Ovary (tissue), 9 donors: ENCODE measurements around the gene NOS1. TPM values are rescaled to one million over a fixed set of nuclear protein-coding genes. Genes with fewer than 3 reads are reported as not detected.

ENCODE experiments used
- DNase-seq, 5 donors: peaks; one replicate each; pipeline ENCODE4 v3.0.0-alpha.2; 2019 to 2020
- H3K27ac ChIP-seq, 2 donors: fragments of 200-600 bp; one replicate each; pipeline versions ENCODE4 v1.5.1 to v1.8.0; 2019 to 2022
- H3K27me3 ChIP-seq: fragments of 200-600 bp; one replicate; pipeline ENCODE4 v1.8.0; 2022
- H3K36me3 ChIP-seq: fragments of 200-600 bp; sonication (generic); one replicate; pipeline ENCODE4 v1.5.1; 2019
- H3K4me1 ChIP-seq: one replicate; pipeline ENCODE4 v1.8.1; 2013; ENCODE audit warnings: mild to moderate bottlenecking, moderate library complexity; ENCODE audit not compliant: insufficient read depth
- H3K4me3 ChIP-seq: fragments of 200-600 bp; sonication (generic); one replicate; pipeline ENCODE4 v1.5.1; 2017
- H3K9me3 ChIP-seq, 2 donors: fragments of 200-600 bp in 1 of 2; sonication (generic) in 1 of 2; one replicate each; pipeline versions ENCODE4 v1.5.1 to v1.8.1; 2013 to 2019; ENCODE audit warnings: mild to moderate bottlenecking in 1 of 2, moderate library complexity in 1 of 2
- EP300 ChIP-seq: sonication (generic); formaldehyde crosslinking; IDR thresholded peaks from one replicate; pipeline ENCODE4 v1.6.1; 2017; ENCODE audit warnings: antibody characterized with exemption
- POLR2A ChIP-seq: fragments of 450-650 bp; IDR thresholded peaks from one replicate; pipeline ENCODE4 v1.6.1; 2017; ENCODE audit warnings: antibody characterized with exemption, mild to moderate bottlenecking, moderate library complexity
- WGBS, 3 donors: extraction: QIAGEN DNeasy Blood & Tissue Kit in 1 of 3; methylation state at CpG; one replicate each; pipeline versions ENCODE4 v1.1.5 to v1.1.7; 2013 to 2017; 5-methylcytosine and 5-hydroxymethylcytosine counted together
- intact Hi-C, 4 donors: fragments of 100-400 bp; cut with DNase I; formaldehyde crosslinking; loops; one replicate each; pipeline versions ENCODE4 v1.11.0 to v1.15.1; 2022 to 2023
- polyA plus RNA-seq, 2 donors: library from polyadenylated mRNA; stranded (reverse); fragments of 200-250 nt in 1 of 2; fragments of 350-450 nt in 1 of 2; fragmentation: Illumina TruSeq in 1 of 2; extraction: RNeasy Lipid Tissue Mini Kit (QIAGEN cat#74804) in 1 of 2; gene quantifications; one replicate each; pipeline ENCODE4 v1.2.3, GENCODE V29; 2013 to 2014
- total RNA-seq, 7 donors: library from RNA; depleted of rRNA in 2 of 7; stranded (reverse); fragments of >200 nt in 2 of 7; fragmentation: NEBNext Ultra II Directional in 3 of 7; extraction: Animal tissue kit (Norgen Biotek cat#: 25700) in 3 of 7; gene quantifications; one replicate each; pipeline versions ENCODE4 v1.1.0 to v1.2.4, GENCODE V29; 2016 to 2023
- TF ChIP-seq, protein P1 (sequence below), 3 donors: fragments of 450-650 bp in 2 of 3; fragments of 200-600 bp in 1 of 3; IDR thresholded peaks; one replicate each; pipeline versions ENCODE4 v1.5.1 to v1.8.0; 2016 to 2022; ENCODE audit warnings: antibody characterized with exemption in 3 of 3, mild to moderate bottlenecking in 1 of 3
- donor health status: DM: no; HTN: no; CAD: no; lungs with moderate emphysema.
- donor health status: DM: no; HTN: no; CAD: no.
- donor health status: Bipolar disorder and iron deficiency.
- donor health status: DM: yes; HTN: yes; CAD: no.
- donor health status: DM: no; HTN: no; CAD: no.
- donor health status: DM: yes; HTN: yes; CAD: no.

The NOS1 gene
- total and polyA plus RNA-seq, 9 donors: 0.05 to 0.48 (median 0.22) TPM

DNA sequence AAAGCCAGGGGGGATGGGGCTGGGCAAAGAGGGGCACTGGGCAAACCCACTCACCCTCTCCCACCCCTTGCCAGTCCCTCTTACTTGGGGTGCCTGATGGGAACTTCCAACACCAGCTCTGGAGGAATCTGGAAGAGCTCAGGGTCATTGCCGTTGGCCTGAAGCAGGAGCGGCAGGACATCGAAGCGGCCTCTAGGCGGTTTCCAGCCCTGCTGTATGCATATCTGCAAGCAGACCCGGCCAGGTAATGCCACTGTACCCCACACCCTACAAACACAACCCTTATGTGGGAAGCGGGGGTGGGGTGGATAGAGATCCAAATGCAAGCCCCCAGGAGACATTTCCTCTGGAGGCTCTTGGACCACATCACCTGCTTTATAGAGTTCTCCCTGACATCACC lies 83.6 kb downstream of the NOS1 start:
- TF ChIP-seq EP300 (no peak), POLR2A (no peak)
- TF ChIP-seq, protein P1, sequence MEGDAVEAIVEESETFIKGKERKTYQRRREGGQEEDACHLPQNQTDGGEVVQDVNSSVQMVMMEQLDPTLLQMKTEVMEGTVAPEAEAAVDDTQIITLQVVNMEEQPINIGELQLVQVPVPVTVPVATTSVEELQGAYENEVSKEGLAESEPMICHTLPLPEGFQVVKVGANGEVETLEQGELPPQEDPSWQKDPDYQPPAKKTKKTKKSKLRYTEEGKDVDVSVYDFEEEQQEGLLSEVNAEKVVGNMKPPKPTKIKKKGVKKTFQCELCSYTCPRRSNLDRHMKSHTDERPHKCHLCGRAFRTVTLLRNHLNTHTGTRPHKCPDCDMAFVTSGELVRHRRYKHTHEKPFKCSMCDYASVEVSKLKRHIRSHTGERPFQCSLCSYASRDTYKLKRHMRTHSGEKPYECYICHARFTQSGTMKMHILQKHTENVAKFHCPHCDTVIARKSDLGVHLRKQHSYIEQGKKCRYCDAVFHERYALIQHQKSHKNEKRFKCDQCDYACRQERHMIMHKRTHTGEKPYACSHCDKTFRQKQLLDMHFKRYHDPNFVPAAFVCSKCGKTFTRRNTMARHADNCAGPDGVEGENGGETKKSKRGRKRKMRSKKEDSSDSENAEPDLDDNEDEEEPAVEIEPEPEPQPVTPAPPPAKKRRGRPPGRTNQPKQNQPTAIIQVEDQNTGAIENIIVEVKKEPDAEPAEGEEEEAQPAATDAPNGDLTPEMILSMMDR (IDR thresholded peaks at IDR 0.05): no peak
- WGBS, 3 donors: 45 to 51% (median 47%) methylated on average over 7 of the region's 7 CpGs
- no peak overlapping the region for H3K27ac ChIP-seq

GRCh38 chr12:117273091-117273490 lies 88.3 kb downstream of the NOS1 start:
- no peak overlapping the region for H3K27ac ChIP-seq
- intact Hi-C loops: no loop called here
- 75 to 88% (median 75%) methylated on average over 2 of the region's 2 CpGs for WGBS, 3 donors
- no peaks in the 10 kb centered on the region for H3K27me3 ChIP-seq
- H3K9me3 ChIP-seq: peaks cover 0 to 1% of the 10 kb centered on the region in 2 donors
- TF ChIP-seq POLR2A: no peak
- TF ChIP-seq EP300: no peak
- TF ChIP-seq, protein P1 (IDR thresholded peaks at IDR 0.05): no peak
- no peak for DNase-seq
- H3K36me3 ChIP-seq: no peaks in the 10 kb centered on the region
- H3K4me1 ChIP-seq: no peaks in the 10 kb centered on the region
- H3K4me3 ChIP-seq: no peak overlapping the region

More for the DNA sequence above, 83.6 kb downstream of the NOS1 start:
- Histone ChIP-seq H3K9me3 (peaks cover 0 to 4% of the 10 kb centered on the region in 2 donors), H3K4me1 (no peaks in the 10 kb centered on the region), H3K36me3 (no peaks in the 10 kb centered on the region), H3K27me3 (no peaks in the 10 kb centered on the region), H3K4me3 (no peak overlapping the region)
- intact Hi-C loops: no loop called here
- no peak for DNase-seq

- Histone ChIP-seq H3K4me1 (no peaks in the 10 kb centered on the region), H3K36me3 (no peaks in the 10 kb centered on the region), H3K9me3 (no peaks in the 10 kb centered on the region), H3K27ac (no peak overlapping the region), H3K4me3 (no peak overlapping the region), H3K27me3 (no peaks in the 10 kb centered on the region)
- TF ChIP-seq, protein P1 (IDR thresholded peaks at IDR 0.05): no peak
- no peak for TF ChIP-seq EP300
- TF ChIP-seq POLR2A: no peak
- 76 to 83% (median 81%) methylated on average over 4 of the region's 4 CpGs for WGBS, 3 donors
- intact Hi-C loops: no loop called here
- no peak for DNase-seq
These were observed 88.7 kb downstream of the NOS1 start for GRCh38 chr12:117272690-117273089.

GRCh38 chr12:117262749-117263148 lies 98.7 kb downstream of the NOS1 start:
- Histone ChIP-seq H3K4me1 (no peaks in the 10 kb centered on the region), H3K27me3 (no peaks in the 10 kb centered on the region), H3K36me3 (no peaks in the 10 kb centered on the region), H3K4me3 (no peak overlapping the region), H3K9me3 (no peaks in the 10 kb centered on the region), H3K27ac (no peak overlapping the region)
- WGBS, 3 donors: 66 to 70% (median 69%) methylated on average over 3 of the region's 3 CpGs
- no peak for DNase-seq
- intact Hi-C loops: no loop called here
- TF ChIP-seq POLR2A (no peak), EP300 (no peak)
- TF ChIP-seq, protein P1 (IDR thresholded peaks at IDR 0.05): no peak

DNA sequence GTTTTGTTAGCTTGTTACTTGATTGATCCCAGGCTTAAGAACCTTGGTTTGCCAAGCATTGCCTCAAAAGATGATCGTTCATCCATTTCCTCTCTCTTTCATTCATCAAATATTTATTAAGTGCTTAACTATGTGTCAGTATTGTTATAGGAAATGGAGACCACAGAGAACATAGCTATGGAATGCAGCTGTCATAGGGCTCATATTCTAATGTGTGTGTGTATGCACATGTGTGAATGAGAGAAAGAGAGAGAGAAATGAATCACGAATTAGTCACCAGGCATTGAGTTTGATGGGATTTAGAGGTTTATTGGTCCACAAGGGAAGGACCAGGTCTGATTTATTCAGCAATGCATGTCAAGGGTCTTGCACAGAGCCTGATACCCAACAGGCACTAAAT lies 100.2 kb downstream of the NOS1 start:
- Histone ChIP-seq H3K27ac (no peak overlapping the region), H3K27me3 (no peaks in the 10 kb centered on the region), H3K4me3 (no peak overlapping the region), H3K4me1 (no peaks in the 10 kb centered on the region), H3K9me3 (no peaks in the 10 kb centered on the region), H3K36me3 (no peaks in the 10 kb centered on the region)
- no peak for TF ChIP-seq EP300
- TF ChIP-seq, protein P1 (IDR thresholded peaks at IDR 0.05): no peak
- TF ChIP-seq POLR2A: no peak
- no peak for DNase-seq
- 70 to 85% (median 79%) methylated on average over 2 of the region's 2 CpGs for WGBS, 3 donors
- intact Hi-C loops: no loop called here
